ENCODE measurements around the gene SH2B2.

DNA sequence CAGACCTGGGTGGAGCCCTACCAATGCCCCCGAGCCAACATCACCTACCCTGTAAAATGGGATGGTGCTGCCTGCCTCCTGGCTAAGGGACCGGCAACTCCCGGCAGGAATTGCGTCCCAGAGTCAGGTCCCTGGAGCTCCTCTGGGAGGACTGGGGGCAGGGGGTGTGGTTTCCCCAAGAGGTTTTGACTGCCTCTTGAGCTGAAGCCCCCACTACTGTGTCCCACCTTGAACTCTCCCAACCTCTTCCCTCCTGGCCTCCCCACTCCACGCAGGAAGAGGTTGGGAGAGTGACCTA lies 1.3 kb downstream of the SH2B2 start:
- TF ChIP-seq, protein P1, sequence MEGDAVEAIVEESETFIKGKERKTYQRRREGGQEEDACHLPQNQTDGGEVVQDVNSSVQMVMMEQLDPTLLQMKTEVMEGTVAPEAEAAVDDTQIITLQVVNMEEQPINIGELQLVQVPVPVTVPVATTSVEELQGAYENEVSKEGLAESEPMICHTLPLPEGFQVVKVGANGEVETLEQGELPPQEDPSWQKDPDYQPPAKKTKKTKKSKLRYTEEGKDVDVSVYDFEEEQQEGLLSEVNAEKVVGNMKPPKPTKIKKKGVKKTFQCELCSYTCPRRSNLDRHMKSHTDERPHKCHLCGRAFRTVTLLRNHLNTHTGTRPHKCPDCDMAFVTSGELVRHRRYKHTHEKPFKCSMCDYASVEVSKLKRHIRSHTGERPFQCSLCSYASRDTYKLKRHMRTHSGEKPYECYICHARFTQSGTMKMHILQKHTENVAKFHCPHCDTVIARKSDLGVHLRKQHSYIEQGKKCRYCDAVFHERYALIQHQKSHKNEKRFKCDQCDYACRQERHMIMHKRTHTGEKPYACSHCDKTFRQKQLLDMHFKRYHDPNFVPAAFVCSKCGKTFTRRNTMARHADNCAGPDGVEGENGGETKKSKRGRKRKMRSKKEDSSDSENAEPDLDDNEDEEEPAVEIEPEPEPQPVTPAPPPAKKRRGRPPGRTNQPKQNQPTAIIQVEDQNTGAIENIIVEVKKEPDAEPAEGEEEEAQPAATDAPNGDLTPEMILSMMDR (IDR thresholded peaks at IDR 0.05): no peak
- no peak for TF ChIP-seq POLR2A (IDR thresholded peaks at IDR 0.05)

Measured in prostate gland (tissue), 2 donors.